Fibroblast of gingiva (primary cell): Measurements from ENCODE around the gene NEU1.
"Not testable (repeated sequence)": the region's sequence is repeated elsewhere in the genome, so short reads cannot be mapped to it uniquely, and the experiment has no call there.

Experiments
- DNase-seq: peaks from one replicate; pipeline ENCODE4 v3.0.0-alpha.2; 2011; ENCODE audit warnings: low read depth

NEU1 gene

DNA sequence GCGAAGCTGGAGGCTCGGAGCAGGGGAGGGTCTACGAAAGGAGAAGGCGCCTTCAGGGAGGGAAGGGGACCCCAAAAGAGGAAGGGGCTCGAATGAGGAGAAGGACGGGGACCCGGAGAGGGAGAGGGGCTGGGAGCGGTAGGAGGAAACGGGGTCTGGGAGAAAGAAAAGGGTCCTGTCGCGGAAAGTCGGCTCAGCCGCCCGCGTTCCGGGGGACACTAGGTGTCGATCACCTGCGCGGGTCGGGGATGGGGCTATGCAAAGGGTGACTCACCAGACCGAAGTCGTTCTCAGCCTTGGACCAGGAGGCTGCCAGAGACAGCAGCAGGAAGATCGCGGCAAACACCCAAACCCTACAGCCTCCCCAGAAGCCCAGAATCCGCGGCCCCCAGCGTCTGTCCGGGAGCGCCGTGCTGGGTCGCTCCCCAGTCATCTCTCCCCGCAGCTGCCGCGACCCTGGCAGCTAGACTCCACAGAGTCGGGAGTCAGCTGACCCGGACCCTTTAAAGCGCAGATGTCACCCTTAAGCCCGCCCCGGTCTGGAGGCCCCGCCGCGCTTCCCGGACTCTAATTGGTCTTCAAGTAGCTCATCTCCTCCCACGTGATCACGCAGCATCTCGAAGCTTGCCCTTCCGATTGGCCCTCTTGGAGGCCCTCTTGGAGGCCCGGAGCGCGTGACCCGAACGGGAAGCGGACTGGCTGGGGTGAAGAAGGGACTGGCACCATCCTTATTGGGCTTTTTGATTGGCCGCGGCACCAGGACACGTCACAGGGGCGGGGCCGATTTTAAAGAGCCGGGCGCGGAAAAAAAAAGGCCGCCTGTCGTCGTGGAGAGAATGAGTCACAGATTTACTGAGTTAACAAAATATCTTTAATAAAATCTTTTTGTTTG lies at the start of gene NEU1:
Gene NEU1 (minus strand): TSS at position 478 of the 892 bp plus-strand sequence. CDS start 45 bp downstream, at position 433.
- peak; percentile 100 for DNase-seq

DNA sequence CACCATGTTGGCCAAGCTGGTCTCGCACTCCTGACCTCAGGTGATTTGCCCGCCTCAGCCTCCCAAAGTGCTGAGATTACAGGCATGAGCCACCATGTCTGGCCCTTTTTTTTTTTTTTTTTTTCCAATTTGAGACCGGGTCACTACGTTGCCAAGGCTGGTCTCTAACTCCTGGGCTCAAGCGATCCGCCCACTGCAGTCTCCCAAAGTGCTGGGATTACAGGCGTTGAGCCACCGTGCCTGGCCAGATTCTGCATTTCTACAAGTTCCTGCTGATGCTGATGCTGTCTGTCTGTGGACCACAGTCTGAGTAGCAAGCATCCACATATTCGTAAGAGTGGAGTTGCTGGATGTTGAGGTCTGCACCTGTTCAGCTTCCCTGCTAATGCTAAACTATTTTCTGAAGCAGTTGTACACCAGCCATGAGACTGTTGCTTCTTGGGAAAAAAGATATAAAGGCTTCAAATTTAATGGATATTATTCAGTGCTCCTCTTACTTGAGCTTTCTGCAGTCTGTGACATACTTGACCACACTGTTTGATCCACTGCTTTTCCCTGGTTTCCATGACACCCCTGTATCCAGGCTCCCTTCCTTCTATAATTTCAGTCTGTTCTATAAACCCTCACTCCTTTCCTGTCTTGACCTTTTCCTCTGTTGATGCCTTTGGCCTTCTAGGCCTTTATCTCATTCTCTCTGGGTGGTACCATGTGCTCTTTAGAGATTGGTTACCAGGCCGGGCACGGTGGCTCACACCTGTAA lies 49.4 kb upstream of the NEU1 start:
- no peak for DNase-seq

DNA sequence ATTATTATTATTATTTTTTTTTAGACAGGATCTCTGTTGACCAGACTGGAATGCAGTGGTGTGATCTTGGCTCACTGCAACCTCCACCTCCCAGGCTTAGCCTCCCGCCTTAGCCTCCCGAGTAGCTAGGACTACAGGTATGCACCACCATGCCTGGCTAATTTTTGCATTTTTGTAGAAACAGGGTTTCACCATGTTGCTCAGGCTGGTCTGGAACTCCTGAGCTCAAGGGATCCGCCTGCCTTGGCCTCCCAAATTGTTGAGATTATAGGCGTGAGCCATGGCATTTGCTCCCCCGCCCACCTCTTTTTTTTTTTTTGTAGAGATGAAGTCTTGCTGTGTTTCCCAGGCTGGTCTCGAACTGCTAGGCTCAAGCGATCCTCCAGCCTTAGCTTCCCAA lies 46.7 kb upstream of the NEU1 start:
- DNase-seq: not testable (repeated sequence)

DNA sequence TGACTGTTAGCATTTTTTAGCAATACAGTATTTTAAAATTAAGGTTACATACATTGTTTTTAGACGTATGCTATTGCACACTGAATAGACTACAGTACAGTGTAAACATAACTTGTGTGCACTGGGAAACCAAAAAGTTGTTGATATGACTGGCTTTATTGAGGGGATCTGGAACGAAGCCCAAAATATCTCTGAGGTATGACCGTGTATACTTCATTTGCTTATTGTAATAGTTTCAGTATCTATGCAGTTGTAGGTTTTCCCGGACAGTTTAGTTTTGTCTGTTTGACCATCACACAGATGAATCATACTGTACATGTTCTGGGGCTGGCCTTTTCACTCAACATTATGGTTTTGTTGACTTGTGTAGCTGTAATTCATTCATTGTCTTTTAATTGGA lies 46.2 kb upstream of the NEU1 start:
- DNase-seq: no peak

DNA sequence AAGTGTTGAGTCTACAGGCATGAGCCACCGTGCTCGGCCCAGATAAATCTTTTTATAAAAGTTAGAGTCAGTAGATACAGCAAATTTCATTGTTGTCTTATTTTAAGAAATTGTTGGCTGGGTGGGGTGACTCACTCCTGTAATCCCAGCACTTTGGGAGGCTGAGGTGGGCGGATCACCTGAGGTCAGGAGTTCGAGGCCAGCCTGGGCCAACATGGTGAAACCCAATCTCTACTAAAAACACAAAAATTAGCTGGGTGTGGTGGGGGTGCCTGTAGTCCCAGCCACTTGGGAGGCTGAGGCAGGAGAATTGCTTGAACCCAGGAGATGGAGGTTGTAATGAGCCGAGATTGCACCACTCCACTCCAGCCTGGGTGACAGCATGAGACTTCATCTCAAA lies 45.6 kb upstream of the NEU1 start:
- not testable (repeated sequence) for DNase-seq

DNA sequence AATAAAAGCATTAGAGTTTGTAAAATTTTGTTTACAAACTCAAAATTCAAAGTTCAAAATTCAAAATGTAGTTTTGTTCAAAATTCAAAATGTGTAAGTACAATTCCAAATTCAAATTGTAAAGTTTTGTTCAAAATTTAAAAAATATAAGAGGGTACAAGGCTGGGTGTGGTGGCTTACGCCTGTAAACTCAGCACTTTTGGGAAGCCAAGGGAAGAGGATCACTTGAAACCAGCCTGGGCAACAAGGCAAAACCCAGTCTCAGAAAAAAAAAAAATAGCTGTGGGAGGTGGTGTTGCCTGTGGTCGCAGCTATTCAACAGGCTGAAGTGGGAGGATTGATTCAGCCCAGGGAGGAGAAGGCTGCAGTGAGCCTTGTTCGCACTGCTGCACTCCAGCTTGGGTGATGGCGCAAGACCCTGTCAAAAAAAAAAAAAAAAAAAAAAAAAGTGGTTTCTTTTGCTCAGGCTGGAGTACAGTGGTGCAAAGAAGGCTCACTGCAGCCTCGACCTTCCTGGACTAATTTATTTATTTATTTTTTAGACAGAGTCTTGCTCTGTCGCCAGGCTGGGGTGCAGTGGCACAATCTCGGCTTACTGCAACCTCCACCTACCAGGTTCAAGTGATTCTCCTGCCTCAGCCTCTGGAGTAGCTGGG lies 44.7 kb upstream of the NEU1 start:
- DNase-seq: peak; percentile 69

DNA sequence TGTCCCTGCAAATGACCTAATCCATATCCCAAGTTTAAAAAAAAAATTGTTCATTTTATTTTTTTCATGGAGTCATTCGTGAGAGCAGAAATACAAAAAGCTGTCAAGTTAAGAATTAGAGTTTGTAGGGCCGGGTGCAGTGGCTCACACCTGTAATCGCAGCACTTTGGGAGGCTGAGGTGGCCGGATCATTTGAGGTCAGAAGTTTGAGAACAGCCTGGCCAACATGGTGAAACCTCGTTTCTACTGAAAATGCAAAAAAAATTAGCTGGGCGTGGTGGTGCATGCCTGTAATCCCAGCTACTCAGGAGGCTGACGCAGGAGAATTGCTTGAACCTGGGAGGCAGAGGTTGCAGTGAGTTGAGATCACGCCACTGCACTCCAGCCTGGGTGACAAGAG lies 44.1 kb upstream of the NEU1 start:
- not testable (repeated sequence) for DNase-seq

DNA sequence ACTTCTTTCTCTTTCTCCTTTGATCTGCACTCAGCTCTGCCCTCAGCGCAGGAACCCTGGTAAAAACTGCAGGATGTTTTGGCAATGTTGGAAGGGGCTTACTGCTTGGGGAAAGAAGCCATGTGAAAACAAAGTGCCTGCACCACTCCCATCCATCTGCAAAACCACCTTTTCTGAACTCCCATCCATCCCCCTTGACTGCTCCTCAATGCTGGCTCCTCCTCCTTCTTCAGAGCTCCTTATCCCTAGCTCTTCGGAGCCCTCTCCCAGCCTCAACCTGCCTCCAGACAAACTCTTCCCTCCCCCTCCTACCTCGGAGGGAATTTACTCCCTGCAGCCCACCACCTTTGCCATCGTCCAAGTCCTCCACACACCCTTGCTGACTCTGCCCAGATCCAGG lies 43.5 kb upstream of the NEU1 start:
- DNase-seq: no peak

DNA sequence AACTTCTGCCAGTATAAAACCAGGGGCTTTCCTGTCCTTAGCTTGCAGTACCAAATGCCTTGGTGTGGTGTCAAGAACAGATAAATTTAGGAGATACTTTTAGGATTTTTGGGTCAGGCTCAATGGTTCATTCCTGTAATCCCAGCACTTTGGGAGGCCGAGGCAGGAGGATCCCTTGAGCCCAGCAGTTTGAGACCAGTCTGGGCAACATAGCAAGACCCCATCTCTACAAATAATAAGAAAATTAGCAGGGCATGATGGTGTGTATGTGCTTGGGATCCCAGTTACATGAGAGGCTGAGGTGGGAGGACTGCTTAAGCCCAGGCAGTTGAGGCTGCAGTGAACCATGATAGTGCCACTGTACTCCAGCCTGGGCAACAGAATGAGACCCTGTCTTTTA lies 42.4 kb upstream of the NEU1 start:
- no peak for DNase-seq

DNA sequence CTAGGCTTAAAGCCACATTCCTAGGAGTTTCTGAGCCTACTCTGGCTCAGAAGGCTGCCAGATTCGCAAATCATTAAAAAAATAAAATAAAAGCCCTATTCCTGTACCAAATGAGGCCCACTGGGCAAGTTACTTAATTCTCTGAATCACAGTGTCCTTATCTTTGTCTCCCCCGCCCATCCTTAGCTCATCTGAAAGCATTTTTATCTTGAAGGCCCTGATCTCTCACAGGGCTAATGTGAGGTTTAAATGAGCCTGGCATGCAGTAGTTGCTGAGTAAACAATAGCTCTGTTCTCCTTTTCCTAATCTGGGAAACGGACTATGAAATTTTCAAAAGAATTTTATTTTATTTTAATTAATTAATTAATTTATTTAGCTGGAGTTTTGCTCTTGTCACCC lies 41.3 kb upstream of the NEU1 start:
- DNase-seq: no peak

DNA sequence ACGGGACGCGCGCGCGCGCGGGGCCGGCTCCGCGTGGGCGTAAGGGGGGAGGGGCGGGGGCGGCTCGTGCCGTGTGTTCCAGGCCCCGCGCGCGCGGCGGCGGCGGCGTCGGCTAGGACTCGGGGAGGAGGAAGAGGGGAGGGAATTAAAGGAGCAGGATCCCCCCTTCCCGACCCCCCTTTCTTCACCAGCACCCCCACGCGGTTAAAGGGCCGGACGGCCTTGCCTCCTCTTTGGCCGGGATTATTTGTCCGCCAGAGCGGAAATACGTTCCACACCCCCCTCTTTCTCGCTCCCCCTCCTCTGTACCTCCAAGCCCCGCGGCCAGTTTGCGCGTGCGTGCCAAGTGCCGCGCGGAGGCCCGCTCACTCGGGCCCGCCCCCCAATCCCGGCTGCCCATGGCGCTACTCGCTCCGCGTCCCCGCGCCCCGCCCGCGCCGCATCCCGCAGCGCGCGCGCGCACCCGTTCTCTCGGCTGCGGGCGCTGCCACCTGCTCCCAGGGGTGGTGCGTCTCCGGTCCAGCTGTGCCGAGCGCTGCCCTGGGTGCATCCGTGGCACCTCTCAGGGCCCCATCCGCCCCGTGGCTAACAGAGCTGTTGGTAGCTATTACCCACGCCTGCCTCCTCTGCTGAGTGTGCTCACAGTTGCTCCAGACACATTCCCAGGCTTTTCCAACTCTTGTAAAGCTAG lies 39.5 kb upstream of the NEU1 start, which contains the start of gene ZBTB12:
Gene ZBTB12 (minus strand): TSS at position 134 of the 691 bp plus-strand sequence. CDS start 781 bp downstream, outside the sequence.
- peak; percentile 96 for DNase-seq

DNA sequence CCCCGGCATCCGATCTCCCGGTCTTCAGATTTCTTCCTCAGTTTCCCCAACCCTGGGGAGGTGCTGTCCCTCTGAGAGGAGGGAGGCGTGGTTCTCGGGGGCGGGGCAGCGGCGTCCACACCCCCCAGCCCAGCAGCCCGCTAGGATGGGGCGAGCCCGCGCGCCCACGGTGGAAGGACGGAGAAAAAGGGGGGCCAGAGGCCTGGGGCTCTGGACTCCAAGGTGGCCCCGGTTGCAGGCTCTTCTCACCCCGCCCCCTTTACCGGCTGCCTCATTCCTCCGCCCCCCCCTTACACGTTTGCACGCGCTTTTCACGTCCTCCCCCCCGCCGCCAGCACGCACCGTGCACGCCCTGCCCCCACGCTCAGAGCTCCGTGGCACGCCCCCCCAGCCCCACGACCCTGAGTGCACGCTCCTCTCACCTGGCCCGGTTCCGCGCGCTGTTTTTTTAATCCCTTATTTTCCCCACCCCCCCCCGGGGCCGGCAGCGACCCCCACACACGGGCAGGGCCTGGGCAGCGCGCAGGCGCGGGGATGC lies 38.9 kb upstream of the NEU1 start:
- peak; percentile 27 for DNase-seq

DNA sequence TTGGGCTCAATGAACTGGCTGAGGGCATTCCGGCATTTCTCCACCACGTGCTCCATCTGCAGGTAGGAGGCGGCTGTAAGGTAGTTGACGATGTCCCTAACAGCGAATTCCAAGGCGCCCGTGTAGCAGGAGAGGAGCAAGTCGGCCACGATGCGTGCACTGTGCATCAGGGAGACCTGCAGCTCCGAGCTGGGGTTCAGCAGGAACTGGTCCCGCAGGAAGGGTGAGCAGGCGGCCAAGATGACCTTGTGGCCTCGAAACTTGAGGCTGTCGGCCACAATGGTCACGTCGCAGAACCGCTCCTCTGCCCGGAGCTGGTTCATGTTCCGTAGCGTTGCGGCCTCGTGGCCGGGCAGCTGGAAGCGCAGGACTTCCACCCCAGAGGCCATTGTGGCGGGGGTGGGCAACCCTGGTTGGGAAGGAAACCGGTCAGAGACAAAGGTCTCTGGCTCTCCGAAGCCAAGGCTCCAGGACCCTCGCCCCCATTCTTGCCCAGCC lies 38.3 kb upstream of the NEU1 start:
- DNase-seq: no peak

DNA sequence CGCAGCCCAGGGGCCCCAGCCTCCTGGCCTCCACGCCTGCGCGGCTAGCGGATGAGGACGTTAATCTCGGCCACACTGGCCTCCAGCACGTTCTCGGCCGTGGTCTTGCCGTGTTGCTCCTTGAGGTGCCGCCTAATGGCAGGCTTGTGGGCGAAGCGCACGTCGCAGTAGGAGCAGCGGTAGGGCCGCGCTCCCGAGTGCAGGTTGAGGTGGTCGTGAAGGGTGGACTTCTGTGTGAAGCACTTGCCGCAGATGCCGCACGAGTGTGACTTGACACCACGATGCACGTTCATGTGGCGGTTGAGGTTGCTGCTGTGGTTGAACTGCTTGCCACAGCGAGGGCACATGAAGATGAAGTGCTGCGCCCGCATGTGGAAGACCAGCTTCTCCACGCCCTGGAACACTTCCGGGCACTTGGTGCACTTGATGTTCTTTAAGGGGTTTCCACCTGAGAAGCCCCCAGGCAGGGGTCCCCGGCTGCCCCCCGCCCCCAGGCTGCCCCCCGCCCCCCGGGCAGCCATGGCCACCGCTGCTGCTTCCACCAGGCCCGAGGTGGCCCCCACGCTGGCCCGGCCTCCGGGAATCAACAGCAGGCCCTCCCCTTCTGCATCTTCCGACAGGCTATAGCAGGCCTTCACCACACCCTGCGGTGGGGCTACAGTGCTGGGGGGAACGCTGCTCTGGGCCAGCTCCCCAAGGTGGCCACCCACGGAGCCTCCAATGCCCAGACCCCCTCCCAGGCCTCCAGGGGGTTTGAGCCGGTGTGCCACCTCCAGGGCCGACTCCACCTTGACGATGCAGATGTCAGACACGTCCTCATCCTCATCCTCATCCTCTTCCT lies 37.5 kb upstream of the NEU1 start:
- DNase-seq: no peak

DNA sequence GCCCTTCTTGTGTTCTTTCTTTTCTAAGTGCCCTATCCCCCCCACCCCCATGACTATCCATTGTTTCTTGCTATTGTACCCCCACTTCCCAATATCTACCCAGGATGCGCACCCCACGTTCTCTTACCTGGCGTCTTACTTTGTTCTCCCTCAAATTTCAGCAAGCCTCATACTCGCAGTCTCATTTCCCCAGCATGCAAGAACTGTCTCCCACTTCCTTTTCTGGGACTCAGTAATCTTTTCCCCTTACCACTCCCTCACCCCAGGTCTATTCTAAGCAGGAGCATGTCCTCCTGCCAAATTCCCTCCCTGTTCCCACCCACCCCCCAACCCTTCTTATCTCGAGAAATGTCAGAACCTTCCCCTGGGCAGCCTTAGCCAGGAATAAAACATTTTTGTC lies 36.6 kb upstream of the NEU1 start:
- no peak for DNase-seq

DNA sequence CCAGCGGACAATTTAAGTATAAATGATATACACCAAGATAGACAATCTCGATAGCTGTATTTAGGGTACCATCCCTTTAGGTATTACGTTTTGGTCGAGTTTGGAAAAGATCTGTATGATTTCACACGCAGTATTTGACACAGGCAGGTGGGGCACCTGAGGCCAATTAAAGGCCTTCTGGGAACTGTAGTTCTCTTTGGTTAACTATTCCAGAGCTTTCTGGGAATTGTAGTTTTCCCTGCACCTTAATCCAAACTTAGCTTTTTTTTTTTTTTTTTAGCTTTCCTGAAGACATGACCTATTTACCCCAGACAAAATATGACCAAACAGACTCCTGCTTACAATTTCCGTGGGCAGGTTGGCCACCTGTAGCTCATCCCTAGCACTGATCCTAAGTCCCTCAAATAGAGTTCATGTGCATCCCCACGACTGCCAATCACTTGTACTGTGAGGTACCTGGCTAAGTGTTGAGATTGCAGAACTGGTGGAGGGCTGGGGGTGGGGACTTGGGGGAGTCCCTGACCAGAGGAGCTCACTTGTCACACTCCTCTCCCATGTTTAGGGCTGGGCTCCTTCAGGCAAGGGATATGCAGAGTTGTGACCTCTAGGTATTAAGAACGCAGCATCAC lies 35.9 kb upstream of the NEU1 start:
- no peak for DNase-seq

DNA sequence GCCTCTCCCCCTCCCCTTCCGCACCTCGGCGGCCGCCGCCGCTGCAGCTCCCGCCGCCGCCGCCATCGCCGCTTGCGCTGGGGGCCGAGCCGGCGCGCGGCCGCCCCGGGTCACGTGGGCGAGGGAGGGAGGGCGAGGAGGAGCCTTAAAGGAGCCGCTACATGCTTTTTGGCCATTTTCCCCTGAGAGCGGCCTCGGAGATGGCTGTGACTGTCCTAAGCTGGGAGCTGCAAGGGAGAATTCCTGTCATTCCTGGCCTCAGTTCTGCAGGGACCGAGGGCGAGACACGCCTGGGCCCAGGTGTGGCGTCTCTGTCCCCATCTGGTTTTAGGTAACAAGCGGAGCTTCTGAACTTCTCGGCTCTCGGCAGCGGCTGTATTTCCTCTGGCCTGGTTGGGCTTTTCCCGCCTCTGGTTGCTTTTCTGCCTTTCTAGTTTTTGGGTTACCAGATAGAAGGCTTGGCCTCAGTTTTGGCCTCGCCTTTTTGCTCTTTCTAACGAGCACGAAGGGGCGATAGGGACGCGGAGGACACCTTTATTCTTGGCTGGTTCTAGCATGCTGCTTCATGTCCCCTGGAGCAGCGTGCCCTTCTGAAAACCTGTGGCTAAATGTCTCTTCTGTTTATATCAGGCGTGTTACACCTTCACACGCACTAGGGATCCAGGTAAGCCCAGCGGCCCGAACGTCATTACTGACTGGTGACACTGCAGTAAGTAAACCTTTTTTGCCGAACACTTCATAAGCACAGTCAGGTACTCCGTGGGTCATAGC lies 35.2 kb upstream of the NEU1 start, which contains the start of gene EHMT2:
Gene EHMT2 (minus strand): TSS at position 87 of the 771 bp plus-strand sequence. CDS start 21 bp downstream, at position 66.
- DNase-seq: peak; percentile 71

DNA sequence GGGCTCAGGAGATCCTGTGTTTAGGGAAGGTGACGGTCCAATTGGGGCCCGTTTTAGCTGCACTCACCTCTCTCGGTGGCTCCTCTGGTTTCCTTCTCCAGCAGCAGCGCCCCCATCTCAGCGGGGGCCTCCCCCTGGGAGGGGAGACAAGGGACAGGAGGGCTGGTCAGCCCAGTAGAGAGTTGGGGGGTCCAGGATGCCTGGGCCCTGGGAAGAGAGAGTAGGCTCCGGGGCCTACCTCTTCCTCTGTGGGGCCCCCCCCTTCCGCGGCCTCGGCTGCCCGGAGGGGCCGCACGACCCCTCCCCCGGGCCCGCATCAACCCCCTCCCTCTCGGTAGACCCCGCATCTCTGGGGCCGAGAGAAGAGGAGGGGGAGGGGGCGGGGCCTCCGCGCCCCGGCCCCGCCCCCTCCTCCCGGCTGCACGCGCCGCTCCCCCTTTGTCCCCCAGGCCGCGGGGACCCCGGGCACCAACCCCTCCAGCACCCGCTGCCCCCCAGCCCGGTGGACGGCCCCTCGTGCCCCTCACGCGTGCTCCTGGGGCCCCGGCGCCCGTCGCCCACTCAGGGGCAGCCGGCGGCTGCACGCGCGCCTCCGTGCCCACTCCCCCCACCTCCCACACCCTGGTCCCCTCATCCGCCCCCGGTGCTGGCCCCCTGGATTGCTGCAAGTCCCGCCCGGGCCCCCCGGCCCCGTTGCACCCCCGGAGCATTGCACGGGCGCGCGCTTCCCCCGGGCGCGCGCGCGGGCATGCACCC lies 34.4 kb upstream of the NEU1 start:
- DNase-seq: no peak
